ENCODE measurements around the gene SLC31A1. TPM values are rescaled to one million over a fixed set of nuclear protein-coding genes. Genes with fewer than 3 reads are reported as not detected.

SLC31A1 gene
- total RNA-seq, 5 donors from 2014 or later (not counting 1 experiment from before 2014, with no cell fraction given): 2.7 to 7.1 (median 4.2) TPM

DNA sequence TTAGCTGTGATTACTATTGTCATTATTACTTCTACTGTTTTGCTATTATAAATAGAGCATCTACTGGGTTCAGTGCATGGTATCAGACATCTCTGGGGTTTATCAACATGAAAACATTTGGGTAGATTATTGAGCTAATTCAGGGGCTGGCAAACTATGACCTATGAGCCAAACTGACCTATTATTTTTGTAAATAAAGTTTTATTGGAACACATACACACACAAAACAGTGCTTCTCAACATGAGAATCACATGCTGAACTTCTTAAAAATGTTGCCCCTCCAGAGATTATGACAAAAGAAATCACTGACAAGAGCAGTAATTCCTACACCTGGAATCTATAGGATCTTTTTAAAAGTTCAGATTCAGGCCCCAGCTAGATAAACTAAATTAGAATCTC is 40.2 kb upstream of the SLC31A1 start:
- Histone ChIP-seq H3K27ac (ENCODE audit: low read length) (no peak overlapping the region), H3K4me3 (ENCODE audit: control insufficient read depth in 1 of 2, extremely low read depth in 1 of 2, low read length in 1 of 2) (no peak overlapping the region), H3K27me3 (replicated peaks in 1 of 2; ENCODE audit: control insufficient read depth in 2 of 2, extremely low read depth in 1 of 2, insufficient read depth in 2 of 2, low read length in 1 of 2) (no peaks in the 10 kb centered on the region), H3K36me3 (ENCODE audit: control insufficient read depth in 2 of 2, extremely low read depth in 1 of 2, insufficient read depth in 1 of 2, low read length in 1 of 2) (peaks cover 8 to 92% of the 10 kb centered on the region in 2 donors), H3K4me1 (ENCODE audit: control insufficient read depth in 1 of 2, extremely low read depth in 1 of 2, insufficient read depth in 2 of 2, low read length in 2 of 2) (no peaks in the 10 kb centered on the region), H3K9me3 (no peaks in the 10 kb centered on the region)
- ATAC-seq (replicated peaks in 1 of 4) (no peak), DNase-seq (no peak)
- ChIA-PET CTCF (interaction anchor here in 1 of 2 donors (0.5 kb wide), 1 partner anchor 63 kb away, joined by 5 read pairs; no protein-coding TSS in a partner anchor), POLR2A (interaction anchor here in 1 of 2 donors (0.5 kb wide), 1 partner anchor 31 kb away, joined by 3 read pairs; the partner anchor contains the start of gene SLC31A2)
- peaks cover 86% of the 10 kb centered on the region for H3K36me3 Mint-ChIP-seq
- H3K9me3 Mint-ChIP-seq: no peaks in the 10 kb centered on the region
- no peaks in the 10 kb centered on the region for H3K27me3 Mint-ChIP-seq
- no peak overlapping the region for H3K27ac Mint-ChIP-seq
- no peak overlapping the region for H3K4me3 Mint-ChIP-seq
- H3K4me1 Mint-ChIP-seq: no peaks in the 10 kb centered on the region

DNA sequence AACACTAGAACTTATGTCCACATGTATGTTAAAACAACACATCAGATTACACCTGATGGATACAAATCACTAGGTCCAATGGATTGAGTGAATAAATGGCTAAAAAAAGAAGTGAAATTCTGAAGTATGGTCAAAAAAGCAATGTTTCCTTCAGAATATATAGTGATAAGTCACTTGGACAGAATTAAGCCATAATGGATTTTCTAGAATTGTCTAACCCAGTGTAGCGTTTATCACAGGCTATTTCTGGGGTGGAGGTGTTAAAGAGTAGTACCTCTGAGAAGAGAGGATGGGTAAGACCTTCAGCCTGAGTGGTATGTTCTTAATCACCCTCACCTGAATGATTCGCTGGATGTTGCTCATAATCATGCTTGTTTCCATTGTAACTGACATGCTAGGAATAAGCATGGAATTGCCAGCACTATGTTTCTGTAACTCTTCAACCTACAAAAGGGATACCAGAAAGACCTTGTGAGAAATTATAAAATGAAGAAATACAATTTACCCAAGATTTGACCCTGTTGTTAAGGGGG is 37.3 kb upstream of the SLC31A1 start:
- WGBS (ENCODE audit: insufficient coverage): no CpG with 5 or more reads among the region's 2 CpGs

GRCh38 chr9:113184539-113184938 is 36.8 kb upstream of the SLC31A1 start:
- Mint-ChIP-seq H3K36me3 (peaks cover 85% of the 10 kb centered on the region), H3K4me1 (peaks cover 0 to 2% (median 0%) of the 10 kb centered on the region in 3 donors), H3K9me3 (no peaks in the 10 kb centered on the region), H3K27ac (no peak overlapping the region), H3K27me3 (no peaks in the 10 kb centered on the region), H3K4me3 (no peak overlapping the region)
- Histone ChIP-seq H3K27ac (ENCODE audit: low read length) (no peak overlapping the region), H3K9me3 (no peaks in the 10 kb centered on the region), H3K4me3 (ENCODE audit: control insufficient read depth in 1 of 2, extremely low read depth in 1 of 2, low read length in 1 of 2) (no peak overlapping the region), H3K4me1 (ENCODE audit: control insufficient read depth in 1 of 2, extremely low read depth in 1 of 2, insufficient read depth in 2 of 2, low read length in 2 of 2) (no peaks in the 10 kb centered on the region), H3K36me3 (ENCODE audit: control insufficient read depth in 2 of 2, extremely low read depth in 1 of 2, insufficient read depth in 1 of 2, low read length in 1 of 2) (peaks cover 11 to 89% of the 10 kb centered on the region in 2 donors), H3K27me3 (replicated peaks in 1 of 2; ENCODE audit: control insufficient read depth in 2 of 2, extremely low read depth in 1 of 2, insufficient read depth in 2 of 2, low read length in 1 of 2) (no peaks in the 10 kb centered on the region)
- WGBS (ENCODE audit: insufficient coverage): no CpG with 5 or more reads among the region's 2 CpGs
- ChIA-PET CTCF (interaction anchor here in 1 of 2 donors (0.6 kb wide), 1 partner anchor 73 kb away, joined by 3 read pairs; no protein-coding TSS in a partner anchor), POLR2A (no interaction called here)
- no peak for DNase-seq
- ATAC-seq (replicated peaks in 1 of 4): no peak

More for the DNA sequence above, 37.3 kb upstream of the SLC31A1 start:
- H3K36me3 ChIP-seq (ENCODE audit: control insufficient read depth in 2 of 2, extremely low read depth in 1 of 2, insufficient read depth in 1 of 2, low read length in 1 of 2): peaks cover 11 to 90% of the 10 kb centered on the region in 2 donors
- DNase-seq: no peak
- ATAC-seq (replicated peaks in 1 of 4): no peak
- H3K27ac ChIP-seq (ENCODE audit: low read length): no peak overlapping the region
- Mint-ChIP-seq H3K27ac (no peak overlapping the region), H3K27me3 (no peaks in the 10 kb centered on the region), H3K4me1 (peaks cover 0 to 2% (median 0%) of the 10 kb centered on the region in 3 donors), H3K4me3 (no peak overlapping the region), H3K9me3 (no peaks in the 10 kb centered on the region), H3K36me3 (peaks cover 85% of the 10 kb centered on the region)
- H3K27me3 ChIP-seq (replicated peaks in 1 of 2; ENCODE audit: control insufficient read depth in 2 of 2, extremely low read depth in 1 of 2, insufficient read depth in 2 of 2, low read length in 1 of 2): no peaks in the 10 kb centered on the region
- CTCF ChIA-PET: no interaction called here
- H3K4me3 ChIP-seq (ENCODE audit: control insufficient read depth in 1 of 2, extremely low read depth in 1 of 2, low read length in 1 of 2): no peak overlapping the region
- no peaks in the 10 kb centered on the region for H3K9me3 ChIP-seq
- no peaks in the 10 kb centered on the region for H3K4me1 ChIP-seq (ENCODE audit: control insufficient read depth in 1 of 2, extremely low read depth in 1 of 2, insufficient read depth in 2 of 2, low read length in 2 of 2)
- POLR2A ChIA-PET: no interaction called here

- Histone ChIP-seq H3K27ac (ENCODE audit: low read length) (no peak overlapping the region), H3K4me3 (ENCODE audit: control insufficient read depth in 1 of 2, extremely low read depth in 1 of 2, low read length in 1 of 2) (no peak overlapping the region), H3K27me3 (replicated peaks in 1 of 2; ENCODE audit: control insufficient read depth in 2 of 2, extremely low read depth in 1 of 2, insufficient read depth in 2 of 2, low read length in 1 of 2) (no peaks in the 10 kb centered on the region), H3K9me3 (no peaks in the 10 kb centered on the region), H3K36me3 (ENCODE audit: control insufficient read depth in 2 of 2, extremely low read depth in 1 of 2, insufficient read depth in 1 of 2, low read length in 1 of 2) (peaks cover 11 to 88% of the 10 kb centered on the region in 2 donors), H3K4me1 (ENCODE audit: control insufficient read depth in 1 of 2, extremely low read depth in 1 of 2, insufficient read depth in 2 of 2, low read length in 2 of 2) (no peaks in the 10 kb centered on the region)
- H3K27ac Mint-ChIP-seq: no peak overlapping the region
- H3K4me1 Mint-ChIP-seq: peaks cover 0 to 2% (median 0%) of the 10 kb centered on the region in 3 donors
- 100% methylated on average over 3 of the region's 4 CpGs for WGBS (ENCODE audit: insufficient coverage)
- ChIA-PET POLR2A (no interaction called here), CTCF (no interaction called here)
- no peaks in the 10 kb centered on the region for H3K9me3 Mint-ChIP-seq
- H3K4me3 Mint-ChIP-seq: no peak overlapping the region
- no peaks in the 10 kb centered on the region for H3K27me3 Mint-ChIP-seq
- DNase-seq: no peak
- no peak for ATAC-seq (replicated peaks in 1 of 4)
- peaks cover 85% of the 10 kb centered on the region for H3K36me3 Mint-ChIP-seq
Measured at GRCh38 chr9:113185271-113185670, 36.1 kb upstream of the SLC31A1 start.

GRCh38 chr9:113186137-113186755 is 35.1 kb upstream of the SLC31A1 start:
- ATAC-seq (replicated peaks in 1 of 4) (no peak), DNase-seq (no peak)
- CTCF ChIA-PET: interaction anchor here in 1 of 2 donors (0.5 kb wide), 2 partner anchors 20 to 33 kb away, joined by 5 read pairs; no protein-coding TSS in a partner anchor
- Histone ChIP-seq H3K27ac (ENCODE audit: low read length) (no peak overlapping the region), H3K27me3 (replicated peaks in 1 of 2; ENCODE audit: control insufficient read depth in 2 of 2, extremely low read depth in 1 of 2, insufficient read depth in 2 of 2, low read length in 1 of 2) (no peaks in the 10 kb centered on the region), H3K4me3 (ENCODE audit: control insufficient read depth in 1 of 2, extremely low read depth in 1 of 2, low read length in 1 of 2) (no peak overlapping the region), H3K36me3 (ENCODE audit: control insufficient read depth in 2 of 2, extremely low read depth in 1 of 2, insufficient read depth in 1 of 2, low read length in 1 of 2) (peaks cover 11 to 85% of the 10 kb centered on the region in 2 donors), H3K9me3 (no peaks in the 10 kb centered on the region), H3K4me1 (ENCODE audit: control insufficient read depth in 1 of 2, extremely low read depth in 1 of 2, insufficient read depth in 2 of 2, low read length in 2 of 2) (no peaks in the 10 kb centered on the region)
- H3K4me3 Mint-ChIP-seq: no peak overlapping the region
- POLR2A ChIA-PET: no interaction called here
- H3K9me3 Mint-ChIP-seq: no peaks in the 10 kb centered on the region
- H3K27ac Mint-ChIP-seq: no peak overlapping the region
- peaks cover 81% of the 10 kb centered on the region for H3K36me3 Mint-ChIP-seq
- 100% methylated on average over 7 of the region's 7 CpGs for WGBS (ENCODE audit: insufficient coverage)
- peaks cover 0 to 2% (median 0%) of the 10 kb centered on the region in 3 donors for H3K4me1 Mint-ChIP-seq
- H3K27me3 Mint-ChIP-seq: no peaks in the 10 kb centered on the region

- 97% methylated on average over 6 of the region's 9 CpGs for WGBS (ENCODE audit: insufficient coverage)
- Histone ChIP-seq H3K4me3 (ENCODE audit: control insufficient read depth in 1 of 2, extremely low read depth in 1 of 2, low read length in 1 of 2) (no peak overlapping the region), H3K9me3 (no peaks in the 10 kb centered on the region), H3K27ac (ENCODE audit: low read length) (no peak overlapping the region), H3K27me3 (replicated peaks in 1 of 2; ENCODE audit: control insufficient read depth in 2 of 2, extremely low read depth in 1 of 2, insufficient read depth in 2 of 2, low read length in 1 of 2) (no peaks in the 10 kb centered on the region), H3K4me1 (ENCODE audit: control insufficient read depth in 1 of 2, extremely low read depth in 1 of 2, insufficient read depth in 2 of 2, low read length in 2 of 2) (no peaks in the 10 kb centered on the region), H3K36me3 (ENCODE audit: control insufficient read depth in 2 of 2, extremely low read depth in 1 of 2, insufficient read depth in 1 of 2, low read length in 1 of 2) (peaks cover 11 to 79% of the 10 kb centered on the region in 2 donors)
- H3K27me3 Mint-ChIP-seq: no peaks in the 10 kb centered on the region
- DNase-seq (peak in 5 of 35 experiments; percentile 1 to 36 (median 2)), ATAC-seq (replicated peaks in 1 of 4) (no peak)
- POLR2A ChIA-PET: no interaction called here
- no peak overlapping the region for H3K4me3 Mint-ChIP-seq
- no peaks in the 10 kb centered on the region for H3K9me3 Mint-ChIP-seq
- H3K27ac Mint-ChIP-seq: no peak overlapping the region
- H3K4me1 Mint-ChIP-seq: peaks cover 0 to 2% (median 0%) of the 10 kb centered on the region in 3 donors
- peaks cover 69% of the 10 kb centered on the region for H3K36me3 Mint-ChIP-seq
- CTCF ChIA-PET: no interaction called here
Measured at GRCh38 chr9:113187929-113188595, 33.3 kb upstream of the SLC31A1 start.
